Psoas muscle (tissue), 8 donors: ENCODE results near the gene MFSD8. TPM values are rescaled to one million over a fixed set of nuclear protein-coding genes. Genes with fewer than 3 reads are reported as not detected.
A peak's percentile ranks its signal among the peaks of the same experiment; 100 is the strongest.
"Not testable (repeated sequence)": the region's sequence is repeated elsewhere in the genome, so short reads cannot be mapped to it uniquely, and the experiment has no call there.

Experiments used
- ATAC-seq, 4 donors: fragments of 200-7000 bp; cut with Tn5 transposase; one replicate each; pipeline ENCODE4 v1.9.1; 2020; ENCODE audit warnings: moderate library complexity in 3 of 4, mild to moderate bottlenecking in 2 of 4
- DNase-seq, 2 donors: peaks; one replicate each; pipeline ENCODE4 v3.0.0-alpha.2; 2020
- H3K27ac ChIP-seq: fragments of 200-600 bp; one replicate; pipeline ENCODE4 v1.8.0; 2022
- H3K27me3 ChIP-seq, 3 donors: fragments of 200-600 bp in 1 of 3; one replicate each; pipeline versions ENCODE4 v1.6.1 to v1.8.0; 2013 to 2022; ENCODE audit warnings: low read length in 2 of 3, mild to moderate bottlenecking in 2 of 3, moderate library complexity in 1 of 3; ENCODE audit not compliant: insufficient read depth in 3 of 3
- H3K36me3 ChIP-seq, 2 donors: fragments of 200-600 bp in 1 of 2; one replicate each; pipeline versions ENCODE4 v1.6.1 to v1.8.0; 2013 to 2022; ENCODE audit warnings: low read depth in 1 of 2, mild to moderate bottlenecking in 1 of 2, moderate library complexity in 1 of 2; ENCODE audit not compliant: insufficient read depth in 1 of 2
- H3K4me1 ChIP-seq: fragments of 200-600 bp; one replicate; pipeline ENCODE4 v1.8.0; 2022
- H3K4me3 ChIP-seq: fragments of 200-600 bp; one replicate; pipeline ENCODE4 v1.8.0; 2022; ENCODE audit warnings: mild to moderate bottlenecking
- H3K9me3 ChIP-seq: fragments of 200-600 bp; one replicate; pipeline ENCODE4 v1.8.0; 2022
- WGBS, 3 donors: extraction: QIAGEN DNeasy Blood & Tissue Kit; methylation state at CpG; one replicate each; pipeline versions ENCODE4 v1.1.6 to v1.1.7; 2013; 5-methylcytosine and 5-hydroxymethylcytosine counted together
- intact Hi-C, 2 donors: fragments of 100-400 bp; cut with DNase I; formaldehyde crosslinking; loops; one replicate each; pipeline versions ENCODE4 v1.11.0 to v1.14.2; 2022
- long read RNA-seq, 2 donors: library from polyadenylated mRNA; unstranded; transcript quantifications; one replicate each; pipeline ENCODE4 v2.0.0, GENCODE V29; 2021
- polyA plus RNA-seq, 3 donors: library from polyadenylated mRNA; stranded (reverse); fragments of 200-250 nt; gene quantifications; one replicate each; pipeline ENCODE4 v1.2.3, GENCODE V29; 2013
- total RNA-seq, 4 donors: library from RNA; stranded (reverse); fragmentation: NEBNext Ultra II Directional in 2 of 4; extraction: Animal tissue kit (Norgen Biotek cat#: 25700) in 2 of 4; gene quantifications; one replicate each; pipeline versions ENCODE4 v1.2.1 to v1.2.4, GENCODE V29; 2021 to 2023
- TF ChIP-seq, protein P1 (sequence below): fragments of 200-600 bp; IDR thresholded peaks from one replicate; pipeline ENCODE4 v1.8.0; 2022; ENCODE audit warnings: antibody characterized with exemption
- donor health status: healthy with polysubstance abuse.
- donor health status: DM: no; HTN: no; CAD: no; lungs with moderate emphysema.
- donor health status: Bipolar disorder and iron deficiency.
- donor health status: healthy.
- donor health status: DM: yes; HTN: yes; CAD: no.
- donor health status: DM: no; HTN: no; CAD: no.
- donor health status: DM: no; HTN: no; CAD: no.
- donor health status: DM: yes; HTN: yes; CAD: no.

The MFSD8 gene, protein sequence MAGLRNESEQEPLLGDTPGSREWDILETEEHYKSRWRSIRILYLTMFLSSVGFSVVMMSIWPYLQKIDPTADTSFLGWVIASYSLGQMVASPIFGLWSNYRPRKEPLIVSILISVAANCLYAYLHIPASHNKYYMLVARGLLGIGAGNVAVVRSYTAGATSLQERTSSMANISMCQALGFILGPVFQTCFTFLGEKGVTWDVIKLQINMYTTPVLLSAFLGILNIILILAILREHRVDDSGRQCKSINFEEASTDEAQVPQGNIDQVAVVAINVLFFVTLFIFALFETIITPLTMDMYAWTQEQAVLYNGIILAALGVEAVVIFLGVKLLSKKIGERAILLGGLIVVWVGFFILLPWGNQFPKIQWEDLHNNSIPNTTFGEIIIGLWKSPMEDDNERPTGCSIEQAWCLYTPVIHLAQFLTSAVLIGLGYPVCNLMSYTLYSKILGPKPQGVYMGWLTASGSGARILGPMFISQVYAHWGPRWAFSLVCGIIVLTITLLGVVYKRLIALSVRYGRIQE
- 10 to 100 TPM in 1 of 4 donors, 1 to 10 TPM in 3; 6.0 to 10.9 (median 7.4) TPM for total RNA-seq
- polyA plus RNA-seq: 1 to 10 TPM; 3.7 to 6.5 (median 4.4) TPM
- long read RNA-seq, donor 1, full-length matches to known transcripts: 2 of 2 reads
- long read RNA-seq, donor 1, partial matches to known transcripts: 0 of 2 reads
- long read RNA-seq, donor 1, other reads (novel, unspliced or antisense): 0 of 2 reads
- long read RNA-seq, donor 2, full-length matches to known transcripts: 3 of 5 reads
- long read RNA-seq, donor 2, partial matches to known transcripts: 0 of 5 reads
- long read RNA-seq, donor 2, other reads (novel, unspliced or antisense): 2 of 5 reads

DNA sequence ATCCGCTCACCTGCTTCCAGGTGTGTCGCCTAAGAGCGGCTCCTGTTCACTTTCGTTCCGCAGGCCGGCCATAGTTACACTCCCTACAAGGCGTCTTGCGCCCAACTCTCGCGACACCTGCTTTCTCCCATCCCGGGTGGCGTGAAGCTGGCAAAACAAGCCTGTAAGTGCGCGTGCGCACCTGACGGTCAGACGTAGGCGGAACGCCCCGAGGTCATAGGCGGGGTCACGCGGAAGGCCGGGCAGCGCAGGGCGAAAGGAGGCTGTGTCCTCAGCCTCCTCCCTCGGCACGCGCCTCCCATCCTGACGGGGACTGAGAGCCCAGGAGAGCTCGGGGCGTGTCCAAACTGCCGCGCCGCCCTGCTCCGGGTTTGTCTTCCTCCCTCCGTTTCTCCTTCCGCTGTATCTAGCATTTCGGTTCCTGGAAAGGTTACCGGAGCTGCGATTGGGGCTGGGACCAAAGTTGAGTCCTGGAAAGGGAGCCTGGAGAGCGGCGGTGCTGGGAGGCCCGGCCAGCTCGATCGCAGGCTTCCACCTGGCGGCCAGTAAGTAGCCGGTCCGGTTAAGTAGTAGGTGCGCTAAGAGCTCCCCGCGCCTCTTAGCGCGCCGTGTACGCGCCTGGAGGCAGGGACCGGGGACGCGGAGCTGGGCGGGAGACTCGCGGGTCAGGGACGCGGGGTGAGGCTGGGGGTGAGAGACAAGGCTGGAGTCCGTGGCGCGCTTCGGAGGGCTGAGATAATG is at the start of gene MFSD8, which contains the start of gene ABHD18:
Gene MFSD8 (minus strand): TSS at position 112 of the 741 bp plus-strand sequence. CDS start 40 bp downstream, at position 72.
Gene ABHD18 (plus strand): TSS at position 345 of the 741 bp plus-strand sequence. CDS start 17,550 bp downstream, outside the sequence.
- H3K4me1 ChIP-seq: peaks cover 35% of the 10 kb centered on the region
- no peaks in the 10 kb centered on the region for H3K27me3 ChIP-seq
- no peaks in the 10 kb centered on the region for H3K9me3 ChIP-seq
- H3K4me3 ChIP-seq: peak within 1 kb of the TSS; percentile 100
- H3K36me3 ChIP-seq: peaks cover 0 to 15% of the 10 kb centered on the region in 2 donors
- TF ChIP-seq, protein P1, sequence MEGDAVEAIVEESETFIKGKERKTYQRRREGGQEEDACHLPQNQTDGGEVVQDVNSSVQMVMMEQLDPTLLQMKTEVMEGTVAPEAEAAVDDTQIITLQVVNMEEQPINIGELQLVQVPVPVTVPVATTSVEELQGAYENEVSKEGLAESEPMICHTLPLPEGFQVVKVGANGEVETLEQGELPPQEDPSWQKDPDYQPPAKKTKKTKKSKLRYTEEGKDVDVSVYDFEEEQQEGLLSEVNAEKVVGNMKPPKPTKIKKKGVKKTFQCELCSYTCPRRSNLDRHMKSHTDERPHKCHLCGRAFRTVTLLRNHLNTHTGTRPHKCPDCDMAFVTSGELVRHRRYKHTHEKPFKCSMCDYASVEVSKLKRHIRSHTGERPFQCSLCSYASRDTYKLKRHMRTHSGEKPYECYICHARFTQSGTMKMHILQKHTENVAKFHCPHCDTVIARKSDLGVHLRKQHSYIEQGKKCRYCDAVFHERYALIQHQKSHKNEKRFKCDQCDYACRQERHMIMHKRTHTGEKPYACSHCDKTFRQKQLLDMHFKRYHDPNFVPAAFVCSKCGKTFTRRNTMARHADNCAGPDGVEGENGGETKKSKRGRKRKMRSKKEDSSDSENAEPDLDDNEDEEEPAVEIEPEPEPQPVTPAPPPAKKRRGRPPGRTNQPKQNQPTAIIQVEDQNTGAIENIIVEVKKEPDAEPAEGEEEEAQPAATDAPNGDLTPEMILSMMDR: peak; percentile 48
- H3K27ac ChIP-seq: peak within 1 kb of the TSS; percentile 90
- ATAC-seq (peak; percentile 96 to 97 (median 96)), DNase-seq (peak; percentile 99 to 100)
- intact Hi-C loops: loop anchor here (2.0 to 10.0 kb wide), 4 partner anchors 80 to 600 kb away; partner anchors contain the start of genes HSPA4L (in 2 of the 2), LARP1B (in 1 of the 2) and PLK4 (in 1 of the 2)
- WGBS, 3 donors: 0% methylated on average over 59 to 69 of the region's 69 CpGs

DNA sequence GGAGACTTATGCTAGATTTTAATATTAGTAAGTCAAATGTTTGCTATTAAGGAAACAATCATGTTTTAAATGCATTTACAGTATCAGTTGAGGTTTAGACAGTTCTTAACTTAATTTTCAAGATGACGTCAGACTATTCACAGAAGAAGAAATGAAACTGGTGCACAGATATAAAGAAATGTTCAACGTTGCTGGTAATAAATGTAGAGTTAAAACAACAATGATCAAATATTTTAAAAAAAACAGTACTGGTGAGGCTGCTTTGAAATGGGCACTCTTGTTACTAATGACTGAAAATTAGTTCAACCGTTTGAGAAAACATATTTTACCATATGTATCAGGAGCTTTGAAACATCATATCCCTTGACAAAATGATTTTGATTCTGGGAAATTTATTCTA is 44.5 kb upstream of the MFSD8 start:
- no peak for ATAC-seq

DNA sequence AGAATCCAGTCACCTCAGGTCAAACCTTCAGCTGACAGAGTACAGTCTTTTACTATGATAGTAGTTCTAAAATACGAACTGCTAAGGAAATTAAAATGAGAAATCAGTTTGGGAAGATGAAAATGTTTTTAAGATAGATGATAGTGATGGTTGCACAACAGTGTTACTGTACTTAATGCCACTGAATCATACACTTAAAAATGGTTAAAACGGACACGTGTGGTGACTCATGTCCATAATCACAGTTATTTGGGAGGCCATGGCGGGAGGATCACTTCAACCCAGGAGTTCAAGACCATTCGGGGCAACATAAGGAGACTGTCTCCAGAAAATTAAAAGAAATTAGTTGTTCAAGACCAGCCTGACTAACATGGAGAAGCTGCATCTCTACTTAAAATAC is 41.6 kb upstream of the MFSD8 start:
- intact Hi-C loops: no loop called here
- ATAC-seq (no peak), DNase-seq (no peak)
- Histone ChIP-seq H3K4me1 (no peaks in the 10 kb centered on the region), H3K27me3 (no peaks in the 10 kb centered on the region), H3K27ac (no peak overlapping the region), H3K9me3 (no peaks in the 10 kb centered on the region), H3K4me3 (no peak overlapping the region), H3K36me3 (peaks cover 3 to 5% of the 10 kb centered on the region in 2 donors)
- WGBS, 3 donors: 93 to 95% (median 94%) methylated on average over 5 of the region's 5 CpGs
- TF ChIP-seq, protein P1: no peak

More for the DNA sequence above, 44.5 kb upstream of the MFSD8 start:
- H3K4me3 ChIP-seq: no peak overlapping the region
- intact Hi-C loops: no loop called here
- DNase-seq: no peak
- H3K27ac ChIP-seq: no peak overlapping the region
- TF ChIP-seq, protein P1: no peak
- 75 to 82% (median 81%) methylated on average over 3 of the region's 3 CpGs for WGBS, 3 donors
- no peaks in the 10 kb centered on the region for H3K27me3 ChIP-seq
- no peaks in the 10 kb centered on the region for H3K4me1 ChIP-seq
- H3K9me3 ChIP-seq: no peaks in the 10 kb centered on the region
- peaks cover 6 to 11% of the 10 kb centered on the region in 2 donors for H3K36me3 ChIP-seq

DNA sequence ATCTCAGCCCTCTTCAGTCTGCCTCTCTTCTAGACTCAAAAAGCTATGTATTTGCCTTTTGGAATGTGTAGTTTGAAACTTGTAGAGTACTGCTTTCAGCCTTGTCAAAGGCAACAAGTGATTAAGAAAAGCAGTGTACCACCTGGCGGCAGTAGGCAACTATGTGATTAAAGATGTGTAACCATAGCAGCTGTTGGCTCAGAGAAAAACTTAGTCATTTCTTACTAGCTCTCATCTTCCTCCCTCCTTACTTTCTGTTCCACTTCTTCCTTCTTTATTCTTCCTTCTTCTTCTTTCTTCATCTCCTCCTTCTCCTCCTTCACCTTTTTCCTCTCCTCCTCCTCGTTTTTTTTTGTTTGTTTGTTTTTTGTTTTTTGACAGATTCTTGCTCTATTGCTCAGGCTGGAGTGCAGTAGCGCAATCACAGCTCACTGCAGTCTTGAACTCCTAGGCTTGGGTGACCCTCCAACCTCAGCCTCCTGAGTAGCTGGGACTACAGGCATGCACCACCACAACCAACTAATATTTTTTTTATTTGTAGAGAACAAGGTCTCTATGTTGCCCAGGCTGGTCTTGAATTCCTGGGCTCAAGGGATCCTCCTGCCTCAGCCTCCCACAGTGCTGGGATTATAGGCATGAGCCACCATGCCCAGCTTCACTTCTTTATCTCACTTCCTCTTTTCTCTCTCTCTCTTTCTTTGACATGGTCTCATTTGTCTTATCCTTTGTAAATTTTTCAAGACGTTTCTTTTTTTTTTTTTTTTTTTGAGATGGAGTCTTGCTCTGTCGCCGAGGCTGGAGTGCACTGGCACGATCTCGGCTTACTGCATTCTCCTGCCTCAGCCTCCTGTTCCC is 32.8 kb upstream of the MFSD8 start:
- no peak for DNase-seq
- Histone ChIP-seq H3K9me3 (peaks cover 8% of the 10 kb centered on the region), H3K27ac (no peak overlapping the region), H3K4me3 (no peak overlapping the region), H3K27me3 (no peaks in the 10 kb centered on the region), H3K36me3 (peaks cover 0 to 2% of the 10 kb centered on the region in 2 donors), H3K4me1 (no peaks in the 10 kb centered on the region)
- ATAC-seq: no peak
- TF ChIP-seq, protein P1: no peak
- intact Hi-C loops: no loop called here
- 90 to 93% (median 92%) methylated on average over 8 of the region's 8 CpGs for WGBS, 3 donors

DNA sequence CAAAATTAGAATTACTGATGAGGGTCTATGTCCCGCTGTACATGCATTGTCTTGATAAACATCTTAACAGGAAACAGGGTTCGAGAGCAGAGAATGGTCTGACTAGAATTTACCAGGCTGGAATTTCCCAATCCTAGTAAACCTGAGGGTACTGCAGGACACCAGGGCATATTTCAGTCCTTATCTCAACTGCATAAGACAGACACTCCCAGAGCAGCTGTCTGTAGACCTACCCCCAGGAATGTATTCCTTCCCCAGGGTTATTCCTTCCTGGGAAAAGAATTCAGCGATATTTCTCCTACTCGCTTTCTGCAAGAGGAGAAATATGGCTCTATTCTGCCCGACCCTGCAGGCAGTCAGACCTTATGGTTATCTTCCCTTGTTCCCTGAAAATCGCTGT is 31.5 kb upstream of the MFSD8 start:
- H3K36me3 ChIP-seq, H3K27me3 ChIP-seq, H3K9me3 ChIP-seq, intact Hi-C loops, DNase-seq, H3K4me1 ChIP-seq, H3K4me3 ChIP-seq, H3K27ac ChIP-seq, ATAC-seq: not testable (repeated sequence)
- WGBS, 3 donors: 96 to 98% (median 97%) methylated on average over 6 of the region's 6 CpGs
